ENCODE data around the gene PHF21A.
"Not testable (repeated sequence)": the region's sequence is repeated elsewhere in the genome, so short reads cannot be mapped to it uniquely, and the experiment has no call there.

PHF21A gene

DNA sequence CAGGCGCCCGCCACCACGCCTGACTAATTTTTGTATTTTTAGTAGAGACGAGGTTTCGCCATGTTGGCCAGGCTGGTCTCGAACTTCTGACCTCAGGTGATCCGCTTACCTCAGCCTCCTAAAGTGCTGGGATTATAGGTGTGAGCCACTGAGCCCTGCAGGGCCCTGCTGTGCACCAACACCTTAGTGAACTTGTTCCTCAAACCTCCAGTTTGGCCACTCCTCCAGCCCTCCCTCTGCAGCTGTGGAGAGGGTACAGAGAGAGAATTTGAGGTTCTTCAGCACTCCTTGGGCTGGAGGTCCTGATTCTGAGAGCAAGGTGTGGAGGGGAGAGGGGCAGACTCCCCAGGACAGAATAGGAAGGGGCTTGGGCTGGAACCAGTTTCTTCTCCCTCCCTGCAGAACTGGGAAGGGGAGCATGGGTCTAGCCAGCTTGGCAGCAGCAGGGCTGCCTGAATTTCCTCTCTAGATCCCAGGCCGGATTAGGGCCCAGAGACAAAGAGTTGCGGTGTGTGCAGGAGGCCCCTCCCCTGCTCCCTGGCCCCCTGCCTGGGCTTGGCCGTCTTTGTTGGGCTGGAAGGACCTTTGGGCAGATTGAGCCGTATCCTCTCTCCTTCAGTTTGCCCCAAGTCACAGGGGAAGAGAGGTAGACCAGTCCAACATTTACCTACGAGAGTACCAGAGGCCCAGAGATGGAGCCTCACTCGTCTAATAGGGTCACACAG lies 201.3 kb downstream of the PHF21A start:
- DNase-seq: no peak

- DNase-seq: no peak
Measured at GRCh38 chr11:45918962-45919675, 202.1 kb downstream of the PHF21A start.

DNA sequence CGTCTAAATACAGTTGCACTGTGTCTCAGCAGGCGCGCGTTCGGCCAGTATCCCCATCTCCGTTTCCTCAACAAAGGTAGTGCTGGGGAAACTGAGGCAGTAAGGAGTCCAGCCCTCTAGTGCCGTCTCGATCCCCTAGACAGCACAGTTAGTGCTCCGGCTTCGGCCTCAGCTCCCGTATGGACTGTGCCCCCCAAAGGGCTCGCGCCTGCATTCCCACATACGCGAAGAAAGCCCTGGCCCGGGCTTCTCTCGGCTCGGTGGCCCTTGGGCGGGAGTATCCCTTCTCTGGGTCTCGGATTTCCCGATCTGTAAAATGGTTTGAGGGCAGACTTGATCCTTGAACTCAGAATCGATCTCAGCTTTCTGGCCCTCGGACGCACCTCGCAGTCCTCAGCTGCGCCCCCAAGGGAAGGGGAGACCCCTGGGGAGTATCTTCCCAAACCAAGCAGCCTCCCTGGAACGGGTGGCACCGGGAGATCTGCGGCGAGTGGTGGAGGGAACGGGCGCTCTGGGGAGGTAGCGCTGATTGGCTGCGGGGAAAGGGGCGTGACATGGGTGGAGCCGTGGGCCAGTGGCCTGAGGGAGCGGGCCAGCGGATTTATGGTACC lies 202.8 kb downstream of the PHF21A start:
- peak; percentile 69 to 73 for DNase-seq

DNA sequence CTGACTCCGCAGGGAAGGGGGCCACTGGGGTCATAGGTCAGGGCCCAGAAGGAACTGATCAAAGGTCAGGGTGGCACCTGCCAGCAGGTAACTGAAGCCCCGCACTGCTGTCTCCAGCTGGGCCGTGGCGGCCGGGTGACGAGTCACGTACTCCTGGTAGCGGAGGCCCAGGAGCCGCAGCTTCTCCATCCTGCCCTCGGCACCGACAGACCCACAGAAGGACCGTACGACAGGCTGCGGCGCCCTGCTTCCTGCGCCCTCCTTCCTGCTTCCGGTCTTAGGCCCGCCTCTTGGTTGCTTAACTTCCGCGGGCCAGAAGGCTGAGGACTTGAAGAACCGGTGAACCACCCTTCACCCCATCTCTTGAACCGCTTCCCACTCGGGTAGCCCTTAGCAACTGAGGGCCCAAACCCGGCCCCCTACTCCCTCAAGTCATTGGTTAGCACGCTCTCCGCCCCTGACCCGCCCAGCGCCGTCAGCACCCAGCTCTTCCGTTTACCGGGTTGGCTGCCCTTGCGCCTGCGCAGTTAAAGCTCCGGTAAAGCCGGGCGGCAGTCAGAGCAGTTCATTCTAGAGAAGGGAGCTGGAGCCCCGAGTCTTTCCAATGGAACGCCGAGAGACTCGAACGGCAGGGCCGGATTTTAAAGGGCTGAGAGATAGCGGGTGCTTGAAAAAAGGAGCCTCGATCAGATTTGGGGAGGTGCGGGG lies 203.5 kb downstream of the PHF21A start, which contains the start of gene PEX16:
PEX16 (minus strand) TSS at position 255 of the 708 bp plus-strand sequence; CDS start at position 189, 66 bp downstream.
- peak; percentile 99 to 100 for DNase-seq

DNA sequence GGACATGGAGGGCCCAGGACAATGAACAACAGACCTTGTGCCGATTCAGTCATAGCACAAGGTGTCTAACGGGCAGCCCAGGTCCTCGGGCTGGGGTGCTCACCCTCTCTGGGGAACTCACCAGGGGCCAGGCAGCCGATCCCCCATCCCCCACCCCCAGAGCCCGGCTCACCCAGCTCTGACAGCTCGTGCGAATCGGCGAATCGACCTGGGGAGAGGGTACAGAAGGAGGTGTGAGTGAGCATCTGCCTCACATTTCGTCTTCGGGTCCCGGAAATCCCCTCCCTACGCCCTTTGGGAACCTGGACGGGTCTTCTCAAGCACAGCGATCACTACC lies 204.0 kb downstream of the PHF21A start:
- DNase-seq: no peak

DNA sequence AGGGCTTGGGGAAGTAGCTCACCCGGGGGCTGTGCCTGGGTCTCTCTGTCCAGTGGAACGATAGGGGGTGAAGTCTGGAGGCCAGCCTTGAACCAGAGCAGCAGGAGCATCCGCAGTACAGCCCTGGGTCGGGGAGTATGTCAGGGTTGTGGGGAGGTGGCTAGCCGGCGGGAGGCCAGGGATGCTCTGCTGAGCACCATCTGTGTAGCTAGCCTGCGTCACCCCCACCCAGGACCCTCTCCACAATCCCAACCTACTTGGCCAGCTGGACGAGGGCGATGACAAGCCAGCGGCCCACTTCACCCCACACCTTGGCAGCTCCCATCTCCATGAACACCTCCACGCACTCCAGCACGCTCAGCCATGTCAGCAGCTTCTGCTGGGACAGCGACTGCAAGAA lies 205.8 kb downstream of the PHF21A start:
- no peak for DNase-seq

- no peak for DNase-seq
Measured at GRCh38 chr11:45913942-45914635, 207.2 kb downstream of the PHF21A start.

DNA sequence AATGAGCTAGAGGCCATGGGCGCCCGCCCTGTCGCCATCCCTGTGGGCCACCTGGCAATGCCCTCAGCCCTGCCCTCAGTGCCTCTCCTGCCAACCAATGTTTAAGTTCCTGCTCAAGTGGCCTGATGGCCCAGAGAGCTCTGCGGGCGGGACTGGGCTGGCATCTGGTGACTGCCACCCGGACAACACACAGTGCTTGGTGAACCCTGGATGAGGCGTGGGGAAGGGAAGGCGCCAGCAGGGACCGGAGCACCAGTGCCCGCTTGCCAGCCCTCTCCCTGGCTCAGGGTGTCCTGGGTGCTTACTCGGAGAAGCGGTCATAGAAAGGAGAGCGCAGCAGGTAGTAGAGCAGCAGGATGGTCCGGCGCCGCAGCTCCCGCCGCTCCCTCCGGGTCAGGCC lies 207.7 kb downstream of the PHF21A start:
- DNase-seq: no peak

DNA sequence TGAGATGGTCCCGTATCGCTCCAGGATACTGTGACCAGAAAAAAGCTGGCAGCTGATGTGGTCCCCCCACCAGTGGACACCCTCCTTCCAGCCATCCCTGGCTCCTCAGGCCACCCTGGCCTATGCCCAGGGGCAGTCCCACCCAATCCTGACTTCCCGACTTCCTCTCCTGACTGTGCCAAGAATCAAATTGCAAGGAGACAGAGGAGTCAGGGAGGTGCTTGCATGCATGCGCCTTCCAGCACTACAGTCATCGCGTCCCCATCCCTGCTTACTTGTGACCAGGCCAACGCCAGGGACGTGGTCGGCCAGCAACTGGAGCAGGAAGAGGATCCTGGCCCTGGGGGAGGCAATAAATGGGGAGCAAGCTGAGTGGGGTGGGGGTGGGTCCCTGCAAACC lies 210.6 kb downstream of the PHF21A start:
- no peak for DNase-seq

DNA sequence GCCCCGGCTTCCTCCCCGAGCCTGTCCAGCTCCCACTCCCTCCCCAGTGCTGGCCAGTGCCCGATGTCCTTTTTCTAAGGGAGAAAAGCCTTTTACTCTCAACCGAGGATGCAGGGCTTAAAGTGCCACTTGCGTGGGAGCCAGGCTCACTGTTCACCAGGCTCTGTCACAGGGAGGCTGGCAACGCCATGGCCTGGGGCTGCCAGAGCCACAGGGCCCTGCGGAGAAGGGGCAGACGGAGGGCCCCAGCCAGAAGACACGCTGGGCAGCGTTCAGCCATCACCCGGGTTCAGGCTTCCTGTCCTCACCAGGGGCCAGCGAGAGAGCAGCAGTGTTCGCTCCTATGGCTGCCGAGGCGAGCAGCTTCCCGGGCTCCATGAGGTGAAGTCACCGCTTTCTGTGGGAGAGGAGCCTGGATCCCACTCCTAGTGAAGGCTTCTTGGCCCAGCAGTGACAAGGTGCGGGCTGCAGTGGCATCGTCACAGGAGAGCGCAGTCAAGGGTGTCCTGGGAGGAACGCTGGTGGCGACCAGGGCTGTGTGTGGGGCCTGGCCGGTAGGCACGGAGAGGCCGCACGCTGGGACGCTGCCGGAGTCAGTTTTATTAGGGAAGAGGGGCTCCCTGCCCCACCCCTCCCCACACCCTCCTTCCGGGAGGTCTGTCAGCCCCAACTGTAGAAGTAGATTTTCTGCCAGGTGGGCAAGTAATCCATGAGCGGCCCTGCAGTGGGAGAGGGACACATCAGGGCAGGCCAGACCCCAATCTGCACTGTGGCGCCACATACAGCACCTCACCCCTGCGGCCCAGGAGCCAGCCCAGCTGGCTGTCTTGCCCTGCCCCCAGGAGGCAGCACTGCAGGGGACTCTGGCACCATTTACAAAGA lies 211.4 kb downstream of the PHF21A start:
- no peak for DNase-seq

GRCh38 chr11:45907911-45908370 lies 213.3 kb downstream of the PHF21A start:
- DNase-seq: no peak

DNA sequence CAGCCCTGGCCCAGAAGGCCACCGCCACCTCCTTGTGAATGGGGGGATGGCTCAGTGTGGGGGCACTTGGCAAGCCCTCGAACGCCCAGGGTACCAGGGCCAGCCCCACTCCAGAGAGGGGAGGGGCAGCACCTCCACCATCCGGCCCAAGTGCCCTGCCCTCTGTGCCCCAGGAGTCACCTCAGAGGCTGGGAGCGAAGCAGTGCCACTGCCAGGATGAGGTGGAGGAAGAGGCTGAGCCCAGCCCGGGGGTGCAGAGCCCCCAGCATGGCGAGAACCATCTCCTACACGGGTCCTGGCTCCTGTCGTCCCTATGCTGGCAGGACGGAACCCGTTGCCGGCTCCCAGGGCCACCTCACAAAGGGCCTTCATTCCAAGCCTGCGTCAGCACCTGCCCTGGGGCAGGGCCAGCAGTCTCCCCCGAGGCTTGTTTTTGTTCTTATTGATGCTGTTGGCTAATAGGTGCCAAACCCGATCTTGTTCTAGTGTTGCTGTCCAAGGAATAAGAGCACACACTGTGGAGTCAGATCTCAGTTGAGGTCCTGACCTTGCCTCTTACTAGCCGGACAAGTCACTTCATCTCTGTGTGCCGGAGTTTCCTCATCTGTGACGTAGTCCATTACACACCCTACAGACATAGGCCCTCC lies 214.2 kb downstream of the PHF21A start, which contains the start of gene FREY1:
FREY1 (minus strand) TSS at position 307 of the 647 bp plus-strand sequence; CDS start at position 281, 26 bp downstream.
- DNase-seq: no peak

- no peak for DNase-seq
Measured at GRCh38 chr11:45906096-45906682, 215.1 kb downstream of the PHF21A start.

DNA sequence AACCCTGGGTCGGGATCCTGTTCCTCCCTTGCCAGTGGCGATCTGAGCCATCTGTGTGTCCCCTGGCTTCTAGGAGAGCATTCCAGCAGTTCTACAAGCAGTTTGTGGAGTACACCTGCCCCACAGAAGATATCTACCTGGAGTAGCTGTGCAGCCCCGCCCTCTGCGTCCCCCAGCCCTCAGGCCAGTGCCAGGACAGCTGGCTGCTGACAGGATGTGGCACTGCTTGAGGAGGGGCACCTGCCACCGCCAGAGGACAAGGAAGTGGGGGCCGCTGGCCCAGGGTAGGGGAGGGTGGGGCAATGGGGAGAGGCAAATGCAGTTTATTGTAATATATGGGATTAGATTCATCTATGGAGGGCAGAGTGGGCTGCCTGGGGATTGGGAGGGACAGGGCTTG lies 215.7 kb downstream of the PHF21A start:
- DNase-seq: not testable (repeated sequence)

- DNase-seq: no peak
Measured at GRCh38 chr11:45905095-45905494, 216.2 kb downstream of the PHF21A start.

- no peak for DNase-seq
Measured at GRCh38 chr11:45904309-45904915, 216.8 kb downstream of the PHF21A start.

GRCh38 chr11:45902452-45903380 lies 218.5 kb downstream of the PHF21A start:
- no peak for DNase-seq

GRCh38 chr11:45901626-45902025 lies 219.6 kb downstream of the PHF21A start:
- DNase-seq: no peak
